Bronchial epithelial cell (primary cell): ENCODE results near the gene ELP6. TPM values are rescaled to one million over a fixed set of nuclear protein-coding genes. Genes with fewer than 3 reads are reported as not detected.

Experiments
- DNase-seq: peaks from one replicate; pipeline ENCODE4 v3.0.0-alpha.2; 2010; ENCODE audit warnings: low read depth
- FAIRE-seq: peaks from 2 replicates; lab custom pipeline; 2011; peaks lifted over from hg19 to GRCh38; lab: Jason Lieb, UNC
- H3K27me3 ChIP-seq: 2 replicates; pipeline ENCODE4 v1.5.1; 2011; ENCODE audit warnings: low read length; ENCODE audit not compliant: control insufficient read depth, insufficient read depth
- H3K36me3 ChIP-seq: 2 replicates; pipeline ENCODE4 v1.5.1; 2011; ENCODE audit warnings: low read length; ENCODE audit not compliant: control insufficient read depth, insufficient read depth
- H3K4me3 ChIP-seq: 2 replicates; pipeline ENCODE4 v1.5.1; 2011; ENCODE audit warnings: mild to moderate bottlenecking, low read depth, low read length, control low read depth
- CTCF ChIP-seq: IDR thresholded peaks from 2 replicates; pipeline ENCODE4 v1.5.1; 2011; ENCODE audit warnings: mild to moderate bottlenecking, moderate library complexity, low read length, control low read depth, inconsistent platforms; ENCODE audit not compliant: insufficient read depth, severe bottlenecking
- total RNA-seq: library from RNA; depleted of rRNA; stranded (reverse); fragments of >200 nt; gene quantifications from 2 replicates; pipeline ENCODE4 v1.2.1, GENCODE V29; 2014

The ELP6 gene
- total RNA-seq, 1 donor from 2014 or later = 27.4 TPM

- Histone ChIP-seq H3K36me3 (peaks cover 19% of the 10 kb centered on the region), H3K4me3 (no peak overlapping the region), H3K27me3 (no peaks in the 10 kb centered on the region)
- TF ChIP-seq CTCF = no peak
- no peak for DNase-seq
- no peak for FAIRE-seq
Observed at GRCh38 chr3:47504113-47504512, 9.4 kb downstream of the ELP6 start.

DNA sequence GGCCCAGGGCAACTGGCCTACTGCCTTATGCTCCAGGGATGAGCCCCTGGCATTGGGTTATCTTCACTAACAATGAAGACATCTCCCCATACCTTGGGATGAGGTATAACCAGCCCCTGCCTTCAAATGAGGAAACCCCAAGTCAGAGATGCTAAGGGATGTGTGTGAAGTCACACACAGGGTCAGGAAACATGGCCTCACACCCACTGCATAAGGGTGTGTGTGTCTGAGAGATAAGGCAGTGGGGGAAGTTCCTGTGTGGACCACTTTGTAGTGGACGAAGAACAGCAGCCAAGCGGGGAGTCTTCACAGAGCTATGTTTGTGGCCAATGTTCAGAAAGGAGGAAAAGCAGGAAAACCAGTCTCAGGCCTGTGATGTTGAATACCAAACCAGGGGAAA, 10.5 kb downstream of the ELP6 start:
- DNase-seq (no peak), FAIRE-seq (no peak)
- H3K27me3 ChIP-seq = no peaks in the 10 kb centered on the region
- peaks cover 21% of the 10 kb centered on the region for H3K36me3 ChIP-seq
- H3K4me3 ChIP-seq = no peak overlapping the region
- TF ChIP-seq CTCF = no peak

DNA sequence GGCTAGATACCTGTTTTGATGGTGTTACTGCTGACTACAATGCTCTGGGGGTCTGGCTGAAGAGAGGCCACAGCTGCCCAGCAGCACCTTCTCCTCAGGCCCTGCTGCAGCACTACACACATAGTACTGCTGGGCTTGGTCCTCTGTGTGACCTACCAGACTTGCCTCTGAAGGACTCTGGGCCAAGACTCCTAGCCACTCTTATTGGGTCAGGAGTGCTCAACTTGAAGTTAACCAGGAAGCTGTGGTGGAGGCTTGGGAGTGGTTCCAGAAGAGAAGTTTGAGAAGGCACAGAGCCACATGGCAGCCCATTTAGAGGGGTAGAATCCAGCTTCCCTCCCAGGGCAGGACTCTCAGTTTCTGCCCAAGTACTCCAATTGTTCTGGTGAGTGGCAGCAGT, 16.6 kb downstream of the ELP6 start:
- peaks cover 16% of the 10 kb centered on the region for H3K36me3 ChIP-seq
- no peak overlapping the region for H3K4me3 ChIP-seq
- FAIRE-seq = no peak
- no peak for DNase-seq
- H3K27me3 ChIP-seq = no peaks in the 10 kb centered on the region
- no peak for TF ChIP-seq CTCF

GRCh38 chr3:47495886-47496285, 17.6 kb downstream of the ELP6 start:
- DNase-seq = no peak
- TF ChIP-seq CTCF = no peak
- FAIRE-seq = no peak
- H3K4me3 ChIP-seq = no peak overlapping the region
- H3K36me3 ChIP-seq = peaks cover 12% of the 10 kb centered on the region
- no peaks in the 10 kb centered on the region for H3K27me3 ChIP-seq

- no peak for FAIRE-seq
- TF ChIP-seq CTCF = no peak
- no peak overlapping the region for H3K4me3 ChIP-seq
- no peak for DNase-seq
- H3K27me3 ChIP-seq = no peaks in the 10 kb centered on the region
- H3K36me3 ChIP-seq = peaks cover 10% of the 10 kb centered on the region
Observed at GRCh38 chr3:47495111-47495510, 18.4 kb downstream of the ELP6 start.

DNA sequence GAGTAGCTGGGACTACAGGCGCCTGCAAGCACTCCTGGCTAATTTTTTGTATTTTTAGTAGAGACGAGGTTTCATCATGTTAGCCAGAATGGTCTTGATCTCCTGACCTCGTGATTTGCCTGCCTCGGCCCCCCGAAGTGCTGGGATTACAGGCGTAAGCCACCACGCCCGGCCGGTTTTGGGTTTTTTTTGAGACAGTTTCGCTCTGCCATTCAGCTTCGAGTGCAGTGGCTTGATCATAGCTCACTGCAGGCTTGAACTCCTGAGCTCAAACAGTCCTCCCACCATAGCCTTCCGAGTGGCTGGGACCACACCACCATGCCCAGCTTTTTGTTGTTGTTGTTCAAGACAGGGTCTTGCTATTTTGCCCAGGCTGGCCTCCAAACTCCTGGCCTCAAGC, 21.7 kb downstream of the ELP6 start:
- TF ChIP-seq CTCF = no peak
- DNase-seq (no peak), FAIRE-seq (no peak)
- no peak overlapping the region for H3K4me3 ChIP-seq
- H3K36me3 ChIP-seq = peaks cover 2% of the 10 kb centered on the region
- no peaks in the 10 kb centered on the region for H3K27me3 ChIP-seq
